Bronchial epithelial cell (primary cell): ENCODE data around the gene FBLN5. TPM values are rescaled to one million over a fixed set of nuclear protein-coding genes. Genes with fewer than 3 reads are reported as not detected.
A peak's percentile ranks its signal among the peaks of the same experiment; 100 is the strongest.

Source experiments
- DNase-seq: peaks from one replicate; pipeline ENCODE4 v3.0.0-alpha.2; 2010; ENCODE audit warnings: low read depth
- FAIRE-seq: peaks from 2 replicates; lab custom pipeline; 2011; peaks lifted over from hg19 to GRCh38; lab: Jason Lieb, UNC
- H3K27me3 ChIP-seq: 2 replicates; pipeline ENCODE4 v1.5.1; 2011; ENCODE audit warnings: low read length; ENCODE audit not compliant: control insufficient read depth, insufficient read depth
- H3K36me3 ChIP-seq: 2 replicates; pipeline ENCODE4 v1.5.1; 2011; ENCODE audit warnings: low read length; ENCODE audit not compliant: control insufficient read depth, insufficient read depth
- H3K4me3 ChIP-seq: 2 replicates; pipeline ENCODE4 v1.5.1; 2011; ENCODE audit warnings: mild to moderate bottlenecking, low read depth, low read length, control low read depth
- CTCF ChIP-seq: IDR thresholded peaks from 2 replicates; pipeline ENCODE4 v1.5.1; 2011; ENCODE audit warnings: mild to moderate bottlenecking, moderate library complexity, low read length, control low read depth, inconsistent platforms; ENCODE audit not compliant: insufficient read depth, severe bottlenecking
- total RNA-seq: library from RNA; depleted of rRNA; stranded (reverse); fragments of >200 nt; gene quantifications from 2 replicates; pipeline ENCODE4 v1.2.1, GENCODE V29; 2014

Gene FBLN5
- total RNA-seq, 1 donor from 2014 or later, result 0.26 TPM

DNA sequence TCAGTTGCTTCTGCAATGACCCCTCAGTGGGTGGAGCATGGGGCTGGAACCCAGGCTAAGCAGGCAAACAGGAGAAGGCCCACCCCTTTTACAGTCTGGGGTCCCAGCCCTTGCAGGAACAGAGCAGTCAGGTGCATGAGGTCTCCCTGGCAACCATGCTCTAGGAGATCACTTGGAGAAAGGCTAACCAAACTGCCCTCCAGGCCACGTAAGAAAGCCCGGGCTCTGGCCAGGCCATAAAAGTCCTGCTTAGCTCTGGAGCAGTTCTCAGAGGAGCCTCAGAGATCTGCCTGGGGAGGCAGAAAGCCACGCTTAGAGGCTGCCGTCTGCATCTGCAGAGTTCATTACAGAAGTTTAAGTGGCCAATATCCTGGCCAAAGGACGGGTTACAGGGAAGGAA is 65.1 kb downstream of the FBLN5 start:
- no peaks in the 10 kb centered on the region for H3K27me3 ChIP-seq
- no peak overlapping the region for H3K4me3 ChIP-seq
- no peaks in the 10 kb centered on the region for H3K36me3 ChIP-seq
- no peak for TF ChIP-seq CTCF
- DNase-seq, result no peak
- no peak for FAIRE-seq

GRCh38 chr14:91879196-91879595 is 68.3 kb downstream of the FBLN5 start:
- no peak for TF ChIP-seq CTCF
- Histone ChIP-seq H3K36me3 (no peaks in the 10 kb centered on the region), H3K27me3 (no peaks in the 10 kb centered on the region), H3K4me3 (no peak overlapping the region)
- FAIRE-seq, result peak; percentile 32
- DNase-seq, result peak; percentile 91

GRCh38 chr14:91878274-91878673 is 69.2 kb downstream of the FBLN5 start:
- Histone ChIP-seq H3K4me3 (no peak overlapping the region), H3K27me3 (no peaks in the 10 kb centered on the region), H3K36me3 (no peaks in the 10 kb centered on the region)
- DNase-seq, result no peak
- TF ChIP-seq CTCF, result no peak
- no peak for FAIRE-seq

GRCh38 chr14:91877376-91877915 is 70.0 kb downstream of the FBLN5 start:
- DNase-seq (no peak), FAIRE-seq (no peak)
- no peak overlapping the region for H3K4me3 ChIP-seq
- H3K27me3 ChIP-seq, result no peaks in the 10 kb centered on the region
- H3K36me3 ChIP-seq, result no peaks in the 10 kb centered on the region
- TF ChIP-seq CTCF, result no peak

DNA sequence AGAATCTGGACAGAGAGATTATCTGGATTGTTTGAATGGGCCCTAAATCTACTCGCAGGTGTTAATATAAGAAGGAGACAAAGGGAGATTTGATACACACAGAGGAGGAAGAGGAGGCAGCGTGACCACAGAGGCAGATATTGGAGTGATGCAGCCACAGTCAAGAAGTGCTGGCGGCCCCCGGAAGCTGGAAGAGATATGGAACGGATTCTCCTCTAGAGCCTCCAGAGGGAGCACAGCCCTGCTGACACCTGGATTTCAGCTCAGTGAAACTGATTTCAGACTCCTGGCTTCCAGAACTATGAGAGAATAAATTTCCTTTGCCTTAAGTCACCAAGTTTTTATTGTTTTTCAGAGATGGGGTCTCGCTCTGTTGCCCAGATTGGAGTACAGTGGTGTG is 71.0 kb downstream of the FBLN5 start:
- no peak for TF ChIP-seq CTCF
- no peak for FAIRE-seq
- H3K4me3 ChIP-seq, result no peak overlapping the region
- no peaks in the 10 kb centered on the region for H3K27me3 ChIP-seq
- H3K36me3 ChIP-seq, result no peaks in the 10 kb centered on the region
- DNase-seq, result no peak
